Middle frontal gyrus (tissue), 1 donor: ENCODE results near the gene BMP10.

ENCODE experiments used
- DNase-seq: peaks from one replicate; pipeline ENCODE4 v3.0.0-alpha.2; 2015; ENCODE audit warnings: low spot score; ENCODE audit errors: extremely low spot score

The BMP10 gene

DNA sequence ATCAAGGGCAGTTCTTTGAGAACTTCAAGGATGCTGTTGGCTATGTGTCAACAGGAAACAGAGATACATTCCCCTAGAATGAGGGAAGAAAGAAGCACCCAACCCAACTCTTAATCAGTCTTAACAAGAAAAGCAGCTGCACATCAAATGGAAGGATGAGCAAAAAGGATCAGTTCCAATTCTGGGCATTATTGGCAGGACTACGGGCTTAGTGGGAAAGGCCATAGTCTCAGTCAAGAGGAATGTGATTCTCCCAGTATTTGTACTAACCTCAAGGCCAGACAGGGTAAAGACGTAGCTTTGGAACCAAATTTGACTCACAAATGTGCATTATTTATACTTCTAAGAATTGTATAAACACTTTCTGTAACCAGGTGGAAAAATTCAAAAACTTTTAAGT, 18.2 kb downstream of the BMP10 start:
- no peak for DNase-seq

DNA sequence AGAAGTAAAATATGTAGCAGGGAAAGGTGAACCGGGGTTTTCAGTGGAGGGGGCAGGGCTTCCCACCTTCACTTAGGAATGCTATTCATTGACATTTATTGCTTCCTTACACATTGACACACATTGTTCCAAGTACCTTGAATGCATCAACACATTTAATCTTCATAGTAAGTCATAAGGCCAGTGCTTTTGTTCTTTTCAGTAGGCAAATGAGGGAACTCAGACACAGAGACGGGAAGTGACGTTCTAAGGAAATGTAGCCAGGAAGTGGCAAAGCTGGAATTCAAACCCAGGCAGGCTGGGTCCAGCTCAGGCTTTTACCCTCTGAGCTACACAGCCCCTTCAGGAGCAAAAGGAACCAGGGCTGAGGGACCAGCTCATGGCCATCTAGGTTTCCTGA, 20.7 kb downstream of the BMP10 start:
- no peak for DNase-seq

DNA sequence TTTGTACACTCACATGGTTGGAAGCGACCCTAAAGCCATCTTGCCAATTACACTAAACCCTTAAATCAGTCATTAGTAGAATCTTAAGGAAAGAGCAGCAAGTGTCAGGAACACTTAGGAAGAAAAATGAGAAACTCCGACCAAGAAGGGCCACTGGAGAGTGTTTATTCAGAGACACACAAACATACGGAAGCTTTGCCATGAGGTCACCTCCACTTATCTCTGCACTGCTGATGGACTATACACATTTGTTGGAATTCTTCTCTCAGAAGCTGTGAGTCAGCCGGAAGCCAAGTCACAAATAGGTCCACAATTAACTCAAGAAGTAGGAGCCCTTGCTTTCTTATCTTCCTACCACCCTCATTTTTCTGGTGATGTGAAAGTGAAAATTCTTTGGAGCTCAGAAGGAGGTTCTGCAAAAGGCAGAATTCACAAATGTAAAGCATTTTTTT, 21.6 kb downstream of the BMP10 start:
- DNase-seq = no peak

DNA sequence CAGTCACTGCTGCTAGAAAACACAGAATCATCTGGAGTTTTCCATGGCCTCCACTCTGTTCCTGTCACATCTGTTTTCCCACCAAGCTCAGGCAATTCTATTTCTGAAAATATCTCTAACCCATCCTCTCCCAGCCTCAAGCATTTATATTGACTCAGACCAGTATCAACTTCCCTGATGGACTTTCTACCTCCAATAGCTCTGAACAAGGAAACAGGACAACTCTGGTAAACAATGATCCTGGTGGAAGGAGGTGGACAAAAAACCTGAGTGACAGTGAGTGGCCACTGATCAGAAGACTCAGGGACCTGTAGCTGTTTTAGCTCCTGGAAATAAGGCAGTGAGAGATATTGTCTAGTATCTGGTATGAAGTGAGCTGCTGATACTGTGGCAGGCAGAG, 23.4 kb downstream of the BMP10 start:
- no peak for DNase-seq

- DNase-seq = no peak
Observed at GRCh38 chr2:68846091-68846490, 25.1 kb downstream of the BMP10 start.

DNA sequence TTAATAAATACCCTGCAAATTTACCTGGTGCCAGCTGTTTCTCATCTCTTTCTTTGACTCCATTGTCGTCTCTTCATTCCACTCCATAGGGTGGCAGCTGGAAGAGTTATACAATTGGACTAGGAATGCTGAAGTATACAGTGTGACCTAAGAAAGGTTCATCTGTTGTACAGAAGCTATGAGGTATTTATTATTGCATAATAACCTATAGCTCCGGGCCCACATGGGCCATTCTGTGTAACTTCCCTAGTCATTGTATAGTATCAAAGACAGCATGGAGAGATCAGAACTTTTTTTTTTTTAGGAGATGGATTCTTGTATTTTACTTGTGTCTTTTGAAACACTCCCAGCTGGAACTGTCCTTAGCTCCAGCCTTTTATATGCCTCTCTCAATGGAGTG, 26.2 kb downstream of the BMP10 start:
- no peak for DNase-seq

DNA sequence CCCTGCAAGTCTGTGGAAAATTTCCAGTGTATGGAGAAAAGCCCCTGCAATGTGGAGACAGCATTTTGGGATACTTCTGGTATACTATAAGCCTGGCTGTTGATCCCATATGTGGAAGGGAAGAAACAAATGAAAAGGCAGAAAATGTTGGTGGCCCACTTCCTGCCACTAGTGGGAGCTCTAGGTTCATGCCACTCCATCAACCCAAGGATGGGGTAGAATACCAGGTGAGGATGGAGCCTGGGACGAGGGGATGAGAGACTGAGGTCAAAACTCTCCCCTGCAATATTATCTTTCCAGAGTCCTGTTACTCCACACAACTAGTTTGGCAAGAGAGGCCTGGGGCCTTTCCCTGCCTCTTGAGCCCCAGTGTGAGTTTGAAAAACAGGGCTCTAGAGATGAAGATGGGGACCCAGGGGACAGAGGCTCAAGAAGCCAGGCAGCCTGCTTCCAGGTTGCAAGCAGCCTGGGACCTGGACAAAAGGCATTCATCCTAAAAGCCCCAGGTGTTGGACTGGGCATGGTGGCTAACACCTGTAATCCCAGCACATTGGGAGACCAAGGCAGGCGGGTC, 31.9 kb downstream of the BMP10 start:
- no peak for DNase-seq

GRCh38 chr2:68838641-68839040, 32.6 kb downstream of the BMP10 start:
- no peak for DNase-seq

DNA sequence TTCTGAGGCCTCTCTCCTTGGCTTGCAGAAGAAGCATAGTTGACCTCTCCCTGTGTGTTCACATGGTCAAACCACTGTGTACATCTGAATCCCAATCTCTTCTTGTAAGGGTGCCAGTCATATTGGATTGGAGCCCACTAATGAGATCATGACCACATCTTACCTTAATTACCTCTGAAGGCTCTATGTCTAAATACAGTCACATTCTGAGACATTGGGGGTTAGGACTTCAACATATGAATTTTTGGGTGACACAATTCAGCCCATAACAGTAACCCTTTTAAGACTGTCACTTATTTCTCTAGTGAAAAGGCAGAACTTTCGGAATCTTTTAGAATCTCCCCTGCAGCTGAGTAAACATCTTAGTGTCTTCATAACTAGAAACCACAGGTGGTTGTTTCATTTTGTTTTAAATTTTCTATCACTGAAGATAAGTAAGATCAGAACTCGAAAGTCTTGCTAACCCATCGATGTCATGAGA, 33.3 kb downstream of the BMP10 start:
- no peak for DNase-seq

GRCh38 chr2:68837164-68837860, 33.9 kb downstream of the BMP10 start:
- DNase-seq = no peak

DNA sequence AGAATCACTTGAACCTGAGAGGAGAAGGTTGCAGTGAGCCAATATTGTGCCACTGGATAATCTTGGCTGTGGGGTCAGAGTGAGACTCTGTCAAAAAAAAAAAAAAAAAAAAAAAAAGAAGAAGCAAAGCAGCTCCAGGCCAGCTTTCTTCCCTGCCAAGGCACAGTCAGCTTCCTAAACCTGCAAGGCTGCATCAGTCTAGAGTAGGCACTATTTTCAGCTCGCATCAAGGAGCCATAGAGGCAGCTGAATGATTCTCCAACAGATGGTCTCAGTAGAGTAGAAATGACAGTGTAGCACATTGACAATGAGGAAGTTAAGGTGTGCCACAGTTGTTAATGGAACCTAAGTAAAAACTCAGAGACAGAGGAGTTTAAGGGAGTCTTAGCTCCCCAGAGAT, 35.6 kb downstream of the BMP10 start:
- DNase-seq = no peak

GRCh38 chr2:68834737-68835376, 36.3 kb downstream of the BMP10 start:
- DNase-seq = no peak

GRCh38 chr2:68833162-68833561, 38.0 kb downstream of the BMP10 start:
- no peak for DNase-seq

DNA sequence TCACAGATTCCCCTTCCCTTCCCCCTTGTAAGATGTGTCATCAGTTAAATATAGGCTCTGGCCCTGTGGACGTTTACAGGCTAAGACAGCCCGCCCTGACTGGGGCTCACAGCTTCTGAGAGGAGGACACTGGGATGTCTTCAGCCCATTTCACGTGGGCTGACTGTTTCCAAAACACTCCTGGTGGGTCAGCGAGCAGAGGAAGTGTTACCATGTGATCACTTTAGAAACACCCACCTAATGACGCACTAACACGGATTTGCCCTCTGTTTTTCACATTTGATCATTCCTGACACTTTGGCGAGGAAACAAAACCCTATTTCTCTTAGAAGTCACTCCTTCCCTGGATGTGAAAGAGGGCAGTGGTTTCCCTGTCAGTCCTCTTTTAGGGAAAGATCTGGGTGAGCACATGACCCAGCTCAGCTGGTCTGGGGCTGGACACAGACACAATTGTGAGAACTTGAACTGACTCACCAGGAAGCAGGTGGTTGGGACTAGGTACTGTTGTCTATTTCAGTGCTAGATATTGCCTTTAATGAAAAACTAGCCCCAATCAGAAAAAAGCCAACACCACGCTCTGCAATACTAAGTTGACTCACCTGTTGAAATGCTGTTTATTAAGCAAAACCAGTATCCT, 38.8 kb downstream of the BMP10 start:
- DNase-seq = no peak

DNA sequence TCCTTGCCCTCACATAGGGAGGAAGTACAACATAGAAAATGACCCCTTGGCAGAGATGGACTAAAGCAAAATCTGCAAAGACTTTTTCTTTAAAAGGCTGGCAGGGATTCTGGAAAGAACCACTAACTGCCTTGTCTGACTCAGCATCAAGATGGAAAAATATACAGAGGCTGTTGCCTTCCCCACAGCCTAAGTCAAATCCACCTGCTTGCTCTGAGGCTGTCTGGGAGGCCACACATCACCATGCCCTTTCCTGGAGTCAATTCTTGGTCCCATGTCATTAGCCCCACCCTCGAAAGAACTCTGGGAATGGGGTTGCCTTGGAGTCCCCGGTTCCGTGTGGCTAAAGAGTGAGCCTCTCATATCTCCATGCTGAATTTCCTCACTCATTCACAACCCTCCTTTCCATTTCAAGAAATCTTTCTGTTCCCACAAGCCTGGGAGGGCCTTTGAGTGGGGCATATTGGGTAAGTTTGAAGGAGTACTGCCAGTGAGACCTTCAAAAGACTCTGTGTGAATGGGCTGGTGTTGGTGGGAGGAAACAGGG, 39.4 kb downstream of the BMP10 start:
- no peak for DNase-seq

GRCh38 chr2:68829749-68830148, 41.4 kb downstream of the BMP10 start:
- DNase-seq = no peak

DNA sequence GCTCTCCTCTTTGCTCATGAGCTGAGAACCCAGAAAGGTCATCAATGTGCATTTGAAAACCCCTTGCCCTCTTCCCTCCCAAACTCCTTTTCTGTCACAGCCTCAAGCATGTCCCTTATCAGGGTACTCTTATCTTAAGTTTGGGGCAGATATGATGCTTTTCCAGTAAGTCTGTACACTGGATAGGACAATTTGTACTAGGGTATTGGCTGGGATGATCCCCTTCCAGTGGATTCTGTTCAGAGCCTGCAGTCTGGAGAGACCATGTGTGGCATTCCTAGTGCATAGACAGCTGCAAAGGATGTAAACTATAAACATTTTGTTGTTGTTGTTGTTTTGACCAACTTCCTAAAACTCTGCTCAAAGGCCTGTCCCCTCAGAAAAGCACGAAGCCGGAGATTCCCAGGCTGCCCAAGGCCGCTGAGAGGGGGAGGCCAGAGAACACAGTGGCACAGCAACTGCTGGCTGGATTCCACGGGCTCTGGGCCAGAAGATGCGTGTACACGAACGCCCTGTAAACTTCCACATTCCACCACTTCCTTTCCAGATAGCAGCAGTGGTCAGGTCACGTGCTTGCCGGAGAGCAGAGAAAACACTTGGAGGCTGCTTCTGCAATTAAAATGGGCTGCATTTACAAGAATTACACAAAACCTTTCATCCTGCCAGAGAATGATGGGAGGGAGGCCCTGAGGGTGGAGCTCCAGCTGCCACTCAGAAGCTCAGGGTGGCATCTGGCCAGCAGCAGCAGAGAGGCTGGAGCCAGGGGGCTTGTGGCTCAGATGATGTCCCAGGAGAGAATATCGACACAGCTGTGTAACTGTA, 42.1 kb downstream of the BMP10 start:
- DNase-seq = peak; percentile 54

GRCh38 chr2:68827666-68828065, 43.5 kb downstream of the BMP10 start:
- no peak for DNase-seq

GRCh38 chr2:68825866-68826265, 45.3 kb downstream of the BMP10 start:
- DNase-seq = no peak

GRCh38 chr2:68824831-68825230, 46.4 kb downstream of the BMP10 start:
- no peak for DNase-seq
